ENCODE results near the gene TXNDC17.
"Not testable (repeated sequence)": the region's sequence is repeated elsewhere in the genome, so short reads cannot be mapped to it uniquely, and the experiment has no call there.

The TXNDC17 gene

DNA sequence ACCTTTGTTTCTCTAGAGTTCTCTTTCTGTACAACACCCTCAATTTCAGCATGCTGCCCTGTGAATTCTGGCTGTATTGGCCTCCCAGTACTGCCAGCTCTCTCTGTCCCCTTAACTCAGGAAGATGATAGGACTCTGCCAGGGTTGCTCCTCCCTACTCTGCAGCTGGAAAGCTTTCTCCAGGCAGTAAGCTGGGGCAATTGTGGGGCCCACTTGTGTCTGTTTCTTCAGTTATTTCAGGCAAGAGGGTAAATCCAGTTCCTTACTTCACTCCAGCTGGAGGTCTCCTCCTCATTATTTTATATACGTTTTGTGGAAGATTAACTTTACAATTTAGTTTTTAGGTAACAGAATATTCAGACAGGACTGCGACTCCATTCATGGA lies 20.6 kb downstream of the TXNDC17 start:
- H3K27ac ChIP-seq = peak overlapping the region in 7 of 11 experiments; percentile 12 to 78 (median 52); a peak in 14 of 22 replicates
- peaks cover 19 to 27% (median 22%) of the 10 kb centered on the region in 11 experiments for H3K27me3 ChIP-seq
- peaks cover 27 to 50% (median 47%) of the 10 kb centered on the region in 10 experiments for H3K4me1 ChIP-seq
- H3K9me3 ChIP-seq (replicated peaks in 1 of 11) = no peaks in the 10 kb centered on the region
- H3K9ac ChIP-seq = peak overlapping the region in 7 of 11 experiments; percentile 32 to 57 (median 40); a peak in 14 of 22 replicates
- H3K4me2 ChIP-seq = peak overlapping the region; percentile 76 to 99 (median 92)
- peaks cover 0 to 10% (median 0%) of the 10 kb centered on the region in 11 experiments; a peak in 3 of 22 replicates for H4K20me1 ChIP-seq
- H3K4me3 ChIP-seq = peak overlapping the region in 6 of 10 experiments; percentile 26 to 55 (median 39); a peak in 8 of 20 replicates
- H3K36me3 ChIP-seq = no peaks in the 10 kb centered on the region
- no peak for TF ChIP-seq Cebpa-rat (IDR thresholded peaks at IDR 0.05)

DNA sequence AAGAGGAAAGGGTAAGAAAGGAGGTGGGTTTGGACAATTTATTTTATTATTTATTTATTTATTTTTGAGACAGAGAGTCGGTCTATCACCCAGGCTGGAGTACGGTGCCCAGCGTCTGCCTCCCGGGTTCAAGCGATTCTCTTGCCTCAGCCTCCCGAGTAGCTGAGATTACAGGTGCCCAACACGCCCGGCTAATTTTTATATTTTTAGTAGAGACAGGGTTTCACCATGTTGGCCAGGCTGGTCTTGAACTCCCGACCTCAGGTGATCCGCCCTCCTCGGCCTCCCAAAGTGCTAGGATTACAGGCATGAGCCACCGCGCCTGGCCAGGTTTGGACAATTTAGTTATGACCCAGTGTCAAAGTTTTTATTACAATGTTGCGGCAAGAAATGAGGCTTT lies 22.3 kb downstream of the TXNDC17 start:
- not testable (repeated sequence) for H3K4me3 ChIP-seq; H3K9ac ChIP-seq; H3K36me3 ChIP-seq; H3K27ac ChIP-seq; H3K9me3 ChIP-seq (replicated peaks in 1 of 11)
- peaks cover 0 to 15% (median 0%) of the 10 kb centered on the region in 11 experiments; a peak in 3 of 22 replicates for H4K20me1 ChIP-seq
- peak overlapping the region in 1 of 11 experiments; percentile 92; a peak in 1 of 22 replicates for H3K4me2 ChIP-seq
- peaks cover 3 to 22% (median 9%) of the 10 kb centered on the region in 11 experiments for H3K27me3 ChIP-seq
- H3K4me1 ChIP-seq = peaks cover 42 to 54% (median 51%) of the 10 kb centered on the region in 10 experiments

- Histone ChIP-seq H3K4me1 (peaks cover 25 to 39% (median 36%) of the 10 kb centered on the region in 10 experiments), H3K4me2 (peak overlapping the region in 8 of 11 experiments; percentile 7 to 71 (median 58); a peak in 11 of 22 replicates), H4K20me1 (peaks cover 0 to 16% (median 0%) of the 10 kb centered on the region in 11 experiments; a peak in 3 of 22 replicates), H3K4me3 (no peak overlapping the region), H3K27ac (no peak overlapping the region), H3K9ac (no peak overlapping the region), H3K9me3 (replicated peaks in 1 of 11) (no peaks in the 10 kb centered on the region), H3K27me3 (peaks cover 0 to 23% (median 0%) of the 10 kb centered on the region in 11 experiments; a peak in 6 of 22 replicates), H3K36me3 (no peaks in the 10 kb centered on the region)
- TF ChIP-seq Cebpa-rat (IDR thresholded peaks at IDR 0.05) = no peak
Observed at GRCh38 chr17:6666077-6666521, 25.2 kb downstream of the TXNDC17 start.

GRCh38 chr17:6666557-6666956 lies 25.7 kb downstream of the TXNDC17 start:
- no peaks in the 10 kb centered on the region for H3K9me3 ChIP-seq (replicated peaks in 1 of 11)
- TF ChIP-seq Cebpa-rat (IDR thresholded peaks at IDR 0.05) = no peak
- peaks cover 0 to 12% (median 0%) of the 10 kb centered on the region in 11 experiments; a peak in 3 of 22 replicates for H4K20me1 ChIP-seq
- no peak overlapping the region for H3K9ac ChIP-seq
- H3K4me3 ChIP-seq = no peak overlapping the region
- H3K4me2 ChIP-seq = peak overlapping the region in 8 of 11 experiments; percentile 7 to 71 (median 58); a peak in 12 of 22 replicates
- peaks cover 20 to 35% (median 31%) of the 10 kb centered on the region in 10 experiments for H3K4me1 ChIP-seq
- H3K27ac ChIP-seq = no peak overlapping the region
- H3K27me3 ChIP-seq = peaks cover 0 to 23% (median 0%) of the 10 kb centered on the region in 11 experiments; a peak in 6 of 22 replicates
- H3K36me3 ChIP-seq = no peaks in the 10 kb centered on the region

DNA sequence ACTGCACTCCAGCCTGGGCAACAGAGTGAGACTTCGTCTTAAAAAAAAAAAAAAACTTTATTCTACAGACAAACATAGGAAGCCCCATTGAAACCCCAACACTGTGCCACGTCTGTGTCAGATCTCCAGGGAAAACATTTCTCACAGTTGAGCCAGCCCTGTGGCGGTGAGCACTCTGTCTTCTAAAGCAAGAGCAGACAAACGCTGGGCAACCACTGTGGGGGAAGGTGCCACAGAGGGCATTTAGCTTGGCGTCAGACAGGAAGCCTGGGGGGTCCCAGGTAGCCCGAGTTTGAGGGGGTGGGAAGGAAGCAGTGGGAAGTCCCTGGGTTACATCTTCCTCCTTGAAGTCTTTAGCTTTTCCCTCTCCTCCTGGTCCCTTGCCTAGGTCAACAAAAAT lies 26.7 kb downstream of the TXNDC17 start:
- Histone ChIP-seq H3K4me2 (peak overlapping the region; percentile 14 to 71 (median 60); a peak in 21 of 22 replicates), H3K9ac (no peak overlapping the region), H3K4me1 (peaks cover 10 to 25% (median 23%) of the 10 kb centered on the region in 10 experiments), H3K9me3 (replicated peaks in 1 of 11) (no peaks in the 10 kb centered on the region), H3K27me3 (peaks cover 0 to 23% (median 0%) of the 10 kb centered on the region in 11 experiments; a peak in 6 of 22 replicates), H3K27ac (no peak overlapping the region), H3K36me3 (no peaks in the 10 kb centered on the region), H4K20me1 (peaks cover 0 to 12% (median 0%) of the 10 kb centered on the region in 11 experiments; a peak in 3 of 22 replicates), H3K4me3 (no peak overlapping the region)
- no peak for TF ChIP-seq Cebpa-rat (IDR thresholded peaks at IDR 0.05)

DNA sequence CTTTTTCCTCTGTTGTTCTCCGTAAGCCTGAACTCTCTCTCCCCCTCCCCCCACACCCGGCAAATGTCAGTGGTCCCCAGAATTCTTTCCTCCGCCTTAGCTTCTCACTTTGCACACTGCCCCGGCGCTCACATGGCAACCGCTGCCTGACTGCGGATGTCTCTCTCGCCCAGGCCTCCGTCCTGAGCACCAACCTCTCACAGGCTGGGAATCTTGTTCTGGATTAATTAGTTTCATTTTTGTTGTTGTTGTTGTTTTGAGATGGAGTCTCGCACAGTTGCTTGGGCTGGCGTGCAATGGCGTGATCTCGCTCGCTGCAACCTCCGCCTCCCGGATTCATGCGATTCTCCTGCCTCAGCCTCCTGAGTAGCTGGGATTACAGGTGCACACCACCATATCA lies 27.4 kb downstream of the TXNDC17 start:
- Histone ChIP-seq H3K27me3 (peaks cover 0 to 23% (median 0%) of the 10 kb centered on the region in 11 experiments; a peak in 6 of 22 replicates), H4K20me1 (peaks cover 0 to 12% (median 0%) of the 10 kb centered on the region in 11 experiments; a peak in 4 of 22 replicates), H3K4me1 (peaks cover 9 to 25% (median 22%) of the 10 kb centered on the region in 10 experiments; a peak in 18 of 20 replicates), H3K4me3 (no peak overlapping the region), H3K36me3 (no peaks in the 10 kb centered on the region), H3K4me2 (peak overlapping the region in 8 of 11 experiments; percentile 52 to 71 (median 60); a peak in 16 of 22 replicates), H3K9me3 (replicated peaks in 1 of 11) (no peaks in the 10 kb centered on the region), H3K27ac (no peak overlapping the region), H3K9ac (no peak overlapping the region)
- no peak for TF ChIP-seq Cebpa-rat (IDR thresholded peaks at IDR 0.05)

- no peak overlapping the region for H3K4me2 ChIP-seq
- peaks cover 0 to 25% (median 0%) of the 10 kb centered on the region in 11 experiments; a peak in 7 of 22 replicates for H3K27me3 ChIP-seq
- peaks cover 9 to 25% (median 22%) of the 10 kb centered on the region in 10 experiments; a peak in 18 of 20 replicates for H3K4me1 ChIP-seq
- H3K36me3 ChIP-seq = no peaks in the 10 kb centered on the region
- H4K20me1 ChIP-seq = peaks cover 0 to 12% (median 0%) of the 10 kb centered on the region in 11 experiments; a peak in 5 of 22 replicates
- H3K4me3 ChIP-seq = no peak overlapping the region
- no peak overlapping the region for H3K9ac ChIP-seq
- H3K27ac ChIP-seq = no peak overlapping the region
- H3K9me3 ChIP-seq (replicated peaks in 1 of 11) = no peaks in the 10 kb centered on the region
- TF ChIP-seq Cebpa-rat (IDR thresholded peaks at IDR 0.05) = no peak
Observed at GRCh38 chr17:6668727-6669425, 28.0 kb downstream of the TXNDC17 start.

- Histone ChIP-seq H3K27ac (no peak overlapping the region), H3K9ac (no peak overlapping the region), H3K36me3 (no peaks in the 10 kb centered on the region), H3K4me3 (no peak overlapping the region), H3K27me3 (peaks cover 0 to 31% (median 6%) of the 10 kb centered on the region in 11 experiments; a peak in 11 of 22 replicates), H3K9me3 (replicated peaks in 1 of 11) (no peaks in the 10 kb centered on the region), H3K4me1 (peaks cover 9 to 25% (median 22%) of the 10 kb centered on the region in 10 experiments; a peak in 18 of 20 replicates), H3K4me2 (no peak overlapping the region), H4K20me1 (peaks cover 0 to 14% (median 0%) of the 10 kb centered on the region in 11 experiments; a peak in 5 of 22 replicates)
- no peak for TF ChIP-seq Cebpa-rat (IDR thresholded peaks at IDR 0.05)
Observed at GRCh38 chr17:6669479-6670212, 28.8 kb downstream of the TXNDC17 start.
